Hepatocyte (in vitro differentiated cells): ENCODE data around the gene BLOC1S5. TPM values are rescaled to one million over a fixed set of nuclear protein-coding genes. Genes with fewer than 3 reads are reported as not detected.

ENCODE experiments used
- DNase-seq: peaks from one replicate; pipeline ENCODE4 v3.0.0-alpha.2; 2016; ENCODE audit warnings: low spot score
- H2AFZ ChIP-seq: fragments of 200-600 bp; sonication (generic); 2 replicates; pipeline ENCODE4 v1.6.0; 2016; ENCODE audit warnings: antibody characterized with exemption, mild to moderate bottlenecking
- H3K27ac ChIP-seq: fragments of 200-600 bp; sonication (generic); 2 replicates; pipeline ENCODE4 v1.5.1; 2016; ENCODE audit warnings: mild to moderate bottlenecking
- H3K27me3 ChIP-seq: fragments of 200-600 bp; sonication (generic); 2 replicates; pipeline ENCODE4 v1.6.1; 2016
- H3K36me3 ChIP-seq: fragments of 200-600 bp; sonication (generic); replicated peaks from 2 replicates; pipeline ENCODE4 v1.5.1; 2016; ENCODE audit warnings: low read depth; ENCODE audit not compliant: insufficient read depth
- H3K4me1 ChIP-seq: fragments of 200-600 bp; sonication (generic); 2 replicates; pipeline ENCODE4 v1.5.1; 2016; ENCODE audit warnings: mild to moderate bottlenecking, moderate library complexity; ENCODE audit not compliant: insufficient read depth
- H3K4me2 ChIP-seq: fragments of 200-600 bp; sonication (generic); 2 replicates; pipeline ENCODE4 v1.6.0; 2016
- H3K4me3 ChIP-seq: fragments of 200-600 bp; sonication (generic); 2 replicates; pipeline ENCODE4 v1.5.1; 2016; ENCODE audit warnings: mild to moderate bottlenecking
- H3K79me2 ChIP-seq: fragments of 200-600 bp; sonication (generic); 2 replicates; pipeline ENCODE4 v1.6.0; 2017; ENCODE audit warnings: mild to moderate bottlenecking
- H3K9me2 ChIP-seq: fragments of 200-600 bp; sonication (generic); replicated peaks from 2 replicates; pipeline ENCODE4 v1.6.0; 2017; ENCODE audit warnings: mild to moderate bottlenecking; ENCODE audit not compliant: insufficient read depth
- H3K9me3 ChIP-seq: fragments of 200-600 bp; sonication (generic); 2 replicates; pipeline ENCODE4 v1.5.1; 2016; ENCODE audit warnings: low read depth, mild to moderate bottlenecking
- H4K20me1 ChIP-seq: fragments of 200-600 bp; sonication (generic); 2 replicates; pipeline ENCODE4 v1.6.0; 2016; ENCODE audit warnings: mild to moderate bottlenecking; ENCODE audit not compliant: insufficient read depth, poor library complexity, severe bottlenecking
- CTCF ChIP-seq: fragments of 200-600 bp; sonication (generic); IDR thresholded peaks from 2 replicates; pipeline ENCODE4 v1.5.1; 2016; ENCODE audit warnings: antibody characterized with exemption, mild to moderate bottlenecking; ENCODE audit not compliant: poor library complexity
- EZH2 ChIP-seq: fragments of 200-600 bp; sonication (generic); IDR thresholded peaks from 2 replicates; pipeline ENCODE4 v1.6.1; 2016; ENCODE audit warnings: antibody characterized with exemption, mild to moderate bottlenecking, borderline replicate concordance
- EZH2phosphoT487 ChIP-seq: fragments of 200-600 bp; sonication (generic); IDR thresholded peaks from one replicate; pipeline ENCODE4 v1.6.1; 2018; ENCODE audit warnings: antibody characterized with exemption, mild to moderate bottlenecking, low read depth, moderate library complexity; ENCODE audit not compliant: unreplicated experiment, severe bottlenecking
- WGBS: methylation state at CpG from one replicate; pipeline ENCODE4 v1.1.6; 2016; ENCODE audit warnings: low lambda C conversion rate; ENCODE audit errors: missing lambda C conversion rate; 5-methylcytosine and 5-hydroxymethylcytosine counted together
- polyA plus RNA-seq: library from polyadenylated mRNA; unstranded; fragments of >200 nt; fragmentation: Nextera tagmentation; extraction: Ambion mirVana; gene quantifications from 2 replicates; pipeline ENCODE4 v1.2.1, GENCODE V29; 2016
- total RNA-seq: library from RNA; depleted of rRNA; stranded (reverse); fragments of >200 nt; gene quantifications from 2 replicates; pipeline ENCODE4 v1.2.3, GENCODE V29; 2014

BLOC1S5 gene
- total and polyA plus RNA-seq, 2 experiments from 2014 or later, result 9.9 to 17.6 TPM

- 81% methylated on average over 4 of the region's 4 CpGs for WGBS
- H3K36me3 ChIP-seq, result no peaks in the 10 kb centered on the region
- no peak for DNase-seq
- H3K4me3 ChIP-seq, result no peak overlapping the region
- no peak overlapping the region for H3K27ac ChIP-seq
- no peaks in the 10 kb centered on the region for H3K9me3 ChIP-seq
- no peak overlapping the region for H3K4me2 ChIP-seq
- H3K9me2 ChIP-seq, result no peaks in the 10 kb centered on the region
- H3K4me1 ChIP-seq, result no peaks in the 10 kb centered on the region
- no peak overlapping the region for H2AFZ ChIP-seq
- H4K20me1 ChIP-seq, result no peaks in the 10 kb centered on the region
- TF ChIP-seq EZH2, result no peak
- TF ChIP-seq EZH2phosphoT487, result no peak
- no peak for TF ChIP-seq CTCF
- no peaks in the 10 kb centered on the region for H3K27me3 ChIP-seq
- no peaks in the 10 kb centered on the region for H3K79me2 ChIP-seq
Observed at GRCh38 chr6:8110117-8110721, 46.0 kb upstream of the BLOC1S5 start.

- Histone ChIP-seq H3K9me2 (no peaks in the 10 kb centered on the region), H3K4me1 (no peaks in the 10 kb centered on the region), H3K27ac (no peak overlapping the region), H3K79me2 (no peaks in the 10 kb centered on the region), H3K4me2 (no peak overlapping the region), H3K9me3 (no peaks in the 10 kb centered on the region), H3K36me3 (no peaks in the 10 kb centered on the region), H4K20me1 (no peaks in the 10 kb centered on the region), H2AFZ (no peak overlapping the region), H3K4me3 (no peak overlapping the region), H3K27me3 (no peaks in the 10 kb centered on the region)
- no peak for TF ChIP-seq EZH2
- TF ChIP-seq EZH2phosphoT487, result no peak
- no peak for TF ChIP-seq CTCF
- WGBS, result 79% methylated on average over 13 of the region's 13 CpGs
- no peak for DNase-seq
Observed at GRCh38 chr6:8108759-8109539, 44.8 kb upstream of the BLOC1S5 start.

GRCh38 chr6:8108031-8108660 is 44.0 kb upstream of the BLOC1S5 start:
- Histone ChIP-seq H3K4me1 (no peaks in the 10 kb centered on the region), H3K4me3 (no peak overlapping the region), H3K9me2 (no peaks in the 10 kb centered on the region), H3K9me3 (no peaks in the 10 kb centered on the region), H2AFZ (no peak overlapping the region), H3K4me2 (no peak overlapping the region), H3K27me3 (no peaks in the 10 kb centered on the region), H4K20me1 (no peaks in the 10 kb centered on the region), H3K27ac (no peak overlapping the region), H3K79me2 (no peaks in the 10 kb centered on the region), H3K36me3 (no peaks in the 10 kb centered on the region)
- TF ChIP-seq EZH2phosphoT487 (no peak), EZH2 (no peak), CTCF (no peak)
- DNase-seq, result peak; percentile 12
- 76% methylated on average over 4 of the region's 4 CpGs for WGBS
